H1 (cell line): ENCODE results near the gene APOL6. TPM values are rescaled to one million over a fixed set of nuclear protein-coding genes. Genes with fewer than 3 reads are reported as not detected.

Source experiments
- SUZ12 ChIP-seq: fragments of 200-600 bp; sonication (generic); IDR thresholded peaks from 2 replicates; pipeline ENCODE4 v1.6.1; 2012; ENCODE audit warnings: mild to moderate bottlenecking, inconsistent platforms, low read length, moderate library complexity, mixed read lengths
- polyA plus RNA-seq, 7 experiments: library from polyadenylated mRNA; depleted of rRNA in 3 of 7; stranded (reverse) in 5 of 7; unstranded in 2 of 7; fragments of >200 nt in 5 of 7; fragments of 200-250 nt in 2 of 7; gene quantifications; 1 replicate in 5 of 7; 2 replicates in 1 of 7; 4 replicates in 1 of 7; pipeline versions ENCODE4 v1.2.1 to v1.2.3, GENCODE V29; 2011 to 2013; ENCODE audit warnings: missing spikeins in 2 of 7, mixed read lengths in 2 of 7
- total RNA-seq: library from RNA; stranded (reverse); fragmentation: NEBNext Ultra II Directional; extraction: Animal tissue kit (Norgen Biotek cat#: 25700); gene quantifications from 2 replicates; pipeline ENCODE4 v1.2.1, GENCODE V29; 2021

APOL6 gene
- total and polyA plus RNA-seq, 2 of the 8 experiments (the other 6 are each of a cell fraction or from before 2014, with no cell fraction given), result 0.06 to 0.13 TPM

- no peak for TF ChIP-seq SUZ12
Measured at GRCh38 chr22:35685731-35686130, 37.5 kb downstream of the APOL6 start (continued).
